SK-N-SH treated with all-trans-retinoic acid at 6 μM for 48 hours (cell line): Measurements from ENCODE around the gene UAP1L1.

Experiments
- BACH2 ChIP-seq: fragments of 250-450 bp; sonication (Bioruptor Pico); IDR thresholded peaks from 2 replicates; pipeline ENCODE4 v1.9.0; 2021; ENCODE audit warnings: mild to moderate bottlenecking, borderline replicate concordance
- CSDC2 ChIP-seq: fragments of 250-450 bp; sonication (Bioruptor Pico); IDR thresholded peaks from 2 replicates; pipeline ENCODE4 v1.5.0; 2020; ENCODE audit warnings: mild to moderate bottlenecking, moderate library complexity
- ESRRG ChIP-seq: fragments of 250-450 bp; sonication (Bioruptor Pico); IDR thresholded peaks from 2 replicates; pipeline ENCODE4 v1.6.1; 2021; ENCODE audit warnings: mild to moderate bottlenecking
- GLIS3 ChIP-seq: fragments of 250-450 bp; sonication (Bioruptor Pico); IDR thresholded peaks from 2 replicates; pipeline ENCODE4 v1.5.0; 2020; ENCODE audit warnings: mild to moderate bottlenecking, moderate library complexity
- RARB ChIP-seq: fragments of 250-450 bp; sonication (Bioruptor Pico); IDR thresholded peaks from 2 replicates; pipeline ENCODE4 v1.8.0; 2021; ENCODE audit warnings: mild to moderate bottlenecking, moderate library complexity
- ZFP3 ChIP-seq: fragments of 250-450 bp; sonication (Bioruptor Pico); IDR thresholded peaks from 2 replicates; pipeline ENCODE4 v1.5.0; 2020; ENCODE audit warnings: mild to moderate bottlenecking, moderate library complexity
- ZNF8 ChIP-seq: fragments of 450-650 bp; formaldehyde crosslinking; IDR thresholded peaks from 2 replicates; pipeline ENCODE4 v1.5.0; 2020; ENCODE audit warnings: mild to moderate bottlenecking, moderate library complexity
- TF ChIP-seq, protein P1 (sequence below): fragments of 250-450 bp; sonication (Bioruptor Pico); IDR thresholded peaks from 2 replicates; pipeline ENCODE4 v1.5.1; 2020; ENCODE audit warnings: low read depth, mild to moderate bottlenecking, moderate library complexity
- TF ChIP-seq, protein P2 (sequence below): fragments of 250-450 bp; sonication (Bioruptor Pico); IDR thresholded peaks from 2 replicates; pipeline ENCODE4 v1.8.0; 2020; ENCODE audit warnings: mild to moderate bottlenecking, moderate library complexity, borderline replicate concordance
- TF ChIP-seq, protein P3 (sequence below): fragments of 250-450 bp; sonication (Bioruptor Pico); IDR thresholded peaks from 2 replicates; pipeline ENCODE4 v1.5.0; 2020; ENCODE audit warnings: mild to moderate bottlenecking, moderate library complexity
- TF ChIP-seq, protein P4 (sequence below): fragments of 250-450 bp; sonication (Bioruptor Pico); IDR thresholded peaks from 2 replicates; pipeline ENCODE4 v1.5.1; 2021; ENCODE audit warnings: mild to moderate bottlenecking, moderate library complexity

DNA sequence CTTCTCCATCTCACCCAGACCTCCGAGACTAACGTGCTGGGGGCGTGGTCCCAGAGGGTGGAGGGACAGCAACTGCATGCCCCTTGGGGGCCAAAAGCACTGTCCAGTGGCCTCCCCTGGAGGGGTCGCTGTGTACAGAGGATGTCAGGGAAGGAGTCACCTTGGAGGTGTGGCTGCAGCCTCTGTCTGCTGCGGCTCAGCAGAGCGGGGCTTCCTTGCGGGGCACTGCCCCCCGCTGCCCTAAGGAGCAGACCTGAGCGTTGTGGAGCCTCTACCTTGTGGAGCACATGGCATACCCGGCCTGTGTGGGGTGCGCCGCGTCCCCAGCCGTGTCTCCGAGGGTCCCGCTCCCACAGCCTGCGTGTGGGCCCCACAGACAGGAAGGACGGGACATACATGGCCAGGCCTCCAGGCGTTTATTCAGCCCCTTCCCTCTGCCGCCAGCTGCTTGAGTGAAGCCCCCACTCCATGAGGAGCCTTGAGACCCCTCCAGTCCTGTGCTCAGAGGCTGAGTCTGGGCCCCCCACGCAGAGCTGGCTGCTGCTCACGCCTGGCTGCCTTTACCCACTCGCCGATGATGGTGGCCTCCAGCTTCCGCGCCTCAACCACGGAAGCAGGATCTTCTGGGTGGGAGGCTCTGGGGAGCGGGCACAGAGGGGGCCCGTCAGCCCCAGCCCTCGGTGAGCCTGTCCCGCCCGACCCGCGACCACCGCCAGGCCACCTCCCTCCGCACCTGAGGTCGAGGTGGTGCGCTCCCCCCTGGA lies 33.0 kb downstream of the UAP1L1 start:
- TF ChIP-seq, protein P1, sequence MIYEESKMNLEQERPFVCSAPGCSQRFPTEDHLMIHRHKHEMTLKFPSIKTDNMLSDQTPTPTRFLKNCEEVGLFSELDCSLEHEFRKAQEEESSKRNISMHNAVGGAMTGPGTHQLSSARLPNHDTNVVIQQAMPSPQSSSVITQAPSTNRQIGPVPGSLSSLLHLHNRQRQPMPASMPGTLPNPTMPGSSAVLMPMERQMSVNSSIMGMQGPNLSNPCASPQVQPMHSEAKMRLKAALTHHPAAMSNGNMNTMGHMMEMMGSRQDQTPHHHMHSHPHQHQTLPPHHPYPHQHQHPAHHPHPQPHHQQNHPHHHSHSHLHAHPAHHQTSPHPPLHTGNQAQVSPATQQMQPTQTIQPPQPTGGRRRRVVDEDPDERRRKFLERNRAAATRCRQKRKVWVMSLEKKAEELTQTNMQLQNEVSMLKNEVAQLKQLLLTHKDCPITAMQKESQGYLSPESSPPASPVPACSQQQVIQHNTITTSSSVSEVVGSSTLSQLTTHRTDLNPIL: no peak
- TF ChIP-seq ESRRG (CRISPR knock-in tag) (no peak), ZFP3 (CRISPR knock-in tag) (no peak), BACH2 (no peak), GLIS3 (CRISPR knock-in tag) (no peak), RARB (CRISPR knock-in tag) (no peak), CSDC2 (CRISPR knock-in tag) (no peak), ZNF8 (CRISPR knock-in tag) (no peak)
- TF ChIP-seq, protein P2, sequence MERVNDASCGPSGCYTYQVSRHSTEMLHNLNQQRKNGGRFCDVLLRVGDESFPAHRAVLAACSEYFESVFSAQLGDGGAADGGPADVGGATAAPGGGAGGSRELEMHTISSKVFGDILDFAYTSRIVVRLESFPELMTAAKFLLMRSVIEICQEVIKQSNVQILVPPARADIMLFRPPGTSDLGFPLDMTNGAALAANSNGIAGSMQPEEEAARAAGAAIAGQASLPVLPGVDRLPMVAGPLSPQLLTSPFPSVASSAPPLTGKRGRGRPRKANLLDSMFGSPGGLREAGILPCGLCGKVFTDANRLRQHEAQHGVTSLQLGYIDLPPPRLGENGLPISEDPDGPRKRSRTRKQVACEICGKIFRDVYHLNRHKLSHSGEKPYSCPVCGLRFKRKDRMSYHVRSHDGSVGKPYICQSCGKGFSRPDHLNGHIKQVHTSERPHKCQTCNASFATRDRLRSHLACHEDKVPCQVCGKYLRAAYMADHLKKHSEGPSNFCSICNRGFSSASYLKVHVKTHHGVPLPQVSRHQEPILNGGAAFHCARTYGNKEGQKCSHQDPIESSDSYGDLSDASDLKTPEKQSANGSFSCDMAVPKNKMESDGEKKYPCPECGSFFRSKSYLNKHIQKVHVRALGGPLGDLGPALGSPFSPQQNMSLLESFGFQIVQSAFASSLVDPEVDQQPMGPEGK: no peak
- TF ChIP-seq, protein P3, sequence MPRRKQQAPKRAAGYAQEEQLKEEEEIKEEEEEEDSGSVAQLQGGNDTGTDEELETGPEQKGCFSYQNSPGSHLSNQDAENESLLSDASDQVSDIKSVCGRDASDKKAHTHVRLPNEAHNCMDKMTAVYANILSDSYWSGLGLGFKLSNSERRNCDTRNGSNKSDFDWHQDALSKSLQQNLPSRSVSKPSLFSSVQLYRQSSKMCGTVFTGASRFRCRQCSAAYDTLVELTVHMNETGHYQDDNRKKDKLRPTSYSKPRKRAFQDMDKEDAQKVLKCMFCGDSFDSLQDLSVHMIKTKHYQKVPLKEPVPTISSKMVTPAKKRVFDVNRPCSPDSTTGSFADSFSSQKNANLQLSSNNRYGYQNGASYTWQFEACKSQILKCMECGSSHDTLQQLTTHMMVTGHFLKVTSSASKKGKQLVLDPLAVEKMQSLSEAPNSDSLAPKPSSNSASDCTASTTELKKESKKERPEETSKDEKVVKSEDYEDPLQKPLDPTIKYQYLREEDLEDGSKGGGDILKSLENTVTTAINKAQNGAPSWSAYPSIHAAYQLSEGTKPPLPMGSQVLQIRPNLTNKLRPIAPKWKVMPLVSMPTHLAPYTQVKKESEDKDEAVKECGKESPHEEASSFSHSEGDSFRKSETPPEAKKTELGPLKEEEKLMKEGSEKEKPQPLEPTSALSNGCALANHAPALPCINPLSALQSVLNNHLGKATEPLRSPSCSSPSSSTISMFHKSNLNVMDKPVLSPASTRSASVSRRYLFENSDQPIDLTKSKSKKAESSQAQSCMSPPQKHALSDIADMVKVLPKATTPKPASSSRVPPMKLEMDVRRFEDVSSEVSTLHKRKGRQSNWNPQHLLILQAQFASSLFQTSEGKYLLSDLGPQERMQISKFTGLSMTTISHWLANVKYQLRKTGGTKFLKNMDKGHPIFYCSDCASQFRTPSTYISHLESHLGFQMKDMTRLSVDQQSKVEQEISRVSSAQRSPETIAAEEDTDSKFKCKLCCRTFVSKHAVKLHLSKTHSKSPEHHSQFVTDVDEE (CRISPR knock-in tag): no peak
- TF ChIP-seq, protein P4, sequence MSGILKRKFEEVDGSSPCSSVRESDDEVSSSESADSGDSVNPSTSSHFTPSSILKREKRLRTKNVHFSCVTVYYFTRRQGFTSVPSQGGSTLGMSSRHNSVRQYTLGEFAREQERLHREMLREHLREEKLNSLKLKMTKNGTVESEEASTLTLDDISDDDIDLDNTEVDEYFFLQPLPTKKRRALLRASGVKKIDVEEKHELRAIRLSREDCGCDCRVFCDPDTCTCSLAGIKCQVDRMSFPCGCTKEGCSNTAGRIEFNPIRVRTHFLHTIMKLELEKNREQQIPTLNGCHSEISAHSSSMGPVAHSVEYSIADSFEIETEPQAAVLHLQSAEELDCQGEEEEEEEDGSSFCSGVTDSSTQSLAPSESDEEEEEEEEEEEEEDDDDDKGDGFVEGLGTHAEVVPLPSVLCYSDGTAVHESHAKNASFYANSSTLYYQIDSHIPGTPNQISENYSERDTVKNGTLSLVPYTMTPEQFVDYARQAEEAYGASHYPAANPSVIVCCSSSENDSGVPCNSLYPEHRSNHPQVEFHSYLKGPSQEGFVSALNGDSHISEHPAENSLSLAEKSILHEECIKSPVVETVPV (CRISPR knock-in tag): no peak
